GDM1 (cell line): ENCODE results near the gene SCN7A.
A peak's percentile ranks its signal among the peaks of the same experiment; 100 is the strongest.

ENCODE experiments used
- DNase-seq: peaks from one replicate; lab custom pipeline; 2025; lab: John Stamatoyannopoulos, UW

Gene SCN7A

GRCh38 chr2:166404831-166405568, 89.0 kb downstream of the SCN7A start:
- no peak for DNase-seq

- no peak for DNase-seq
Observed at GRCh38 chr2:166394245-166394644, 99.8 kb downstream of the SCN7A start.

GRCh38 chr2:166393008-166393407, 101.0 kb downstream of the SCN7A start:
- no peak for DNase-seq

GRCh38 chr2:166388481-166389070, 105.5 kb downstream of the SCN7A start:
- DNase-seq = no peak

GRCh38 chr2:166385313-166385712, 108.7 kb downstream of the SCN7A start:
- no peak for DNase-seq

- DNase-seq = no peak
Observed at GRCh38 chr2:166384774-166385173, 109.3 kb downstream of the SCN7A start.

DNA sequence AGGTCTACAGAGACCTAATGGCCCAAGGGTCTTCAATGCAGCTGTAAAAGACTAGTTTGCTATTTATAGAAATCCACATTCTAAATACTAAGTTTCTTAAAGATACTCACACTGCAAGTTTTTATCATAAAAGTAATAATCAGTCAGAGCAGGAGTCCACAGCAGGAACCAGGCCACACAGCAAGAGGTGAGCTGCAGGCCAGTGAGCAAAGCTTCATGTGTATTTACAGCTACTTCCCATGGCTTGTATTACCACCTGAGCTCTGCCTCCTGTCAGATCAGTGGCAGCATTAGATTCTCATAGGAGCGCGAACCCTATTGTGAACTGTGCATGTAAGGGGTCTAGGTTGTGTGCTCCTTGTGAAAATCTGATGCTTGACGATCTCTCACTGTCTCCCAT, 111.6 kb downstream of the SCN7A start:
- no peak for DNase-seq

DNA sequence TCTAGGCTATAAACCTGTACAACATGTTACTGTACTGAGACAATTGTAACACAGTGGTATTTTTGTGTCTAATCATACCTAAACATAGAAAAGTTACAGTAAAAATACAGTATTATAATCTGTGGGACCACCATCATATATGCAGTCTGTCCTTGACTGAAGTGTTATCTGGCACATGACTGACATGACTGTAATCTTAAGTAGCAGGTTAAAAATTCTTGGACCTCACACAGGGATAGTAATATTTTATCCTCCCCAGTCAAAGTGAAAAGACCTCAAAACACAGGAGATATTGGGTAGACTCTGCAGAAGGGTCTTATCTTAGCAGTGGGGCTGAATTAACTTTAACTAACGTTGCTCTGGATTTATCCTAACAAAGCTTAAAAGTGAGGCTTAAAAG, 113.4 kb downstream of the SCN7A start:
- DNase-seq = no peak

- DNase-seq = no peak
Observed at GRCh38 chr2:166376873-166377272, 117.2 kb downstream of the SCN7A start.

- DNase-seq = no peak
Observed at GRCh38 chr2:166376488-166376828, 117.6 kb downstream of the SCN7A start.

- no peak for DNase-seq
Observed at GRCh38 chr2:166375736-166376487, 118.1 kb downstream of the SCN7A start, which contains the start of gene SCN9A. Gene SCN9A (minus strand): TSS chr2:166375944. CDS start chr2:166311756, 64,188 bp downstream.

DNA sequence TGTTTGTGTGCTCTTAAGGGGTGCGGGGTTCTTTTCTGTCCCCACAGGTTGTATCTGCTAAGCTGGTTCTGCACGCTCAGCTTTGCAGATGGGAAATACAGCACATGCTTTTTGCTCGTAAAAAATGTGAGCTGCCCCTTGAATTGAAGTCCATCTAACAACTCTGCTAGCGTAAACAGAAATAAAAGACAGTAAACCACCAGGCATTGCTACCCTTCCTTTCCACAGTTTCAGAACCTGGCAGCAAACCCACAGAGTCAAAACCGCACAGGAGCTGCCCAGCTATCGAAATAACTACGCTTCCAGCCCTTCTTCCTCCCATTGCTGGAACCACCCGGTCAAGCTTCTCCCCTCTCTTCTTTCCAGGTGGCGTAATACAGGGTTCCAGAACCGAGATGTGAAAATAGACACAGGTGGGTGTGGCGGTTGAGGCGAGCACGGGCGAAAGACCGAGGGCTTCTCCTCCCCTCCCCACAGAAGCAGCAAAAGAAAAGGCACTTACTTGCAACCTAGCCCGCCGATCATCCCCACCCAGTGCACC, 118.8 kb downstream of the SCN7A start:
- DNase-seq = no peak

DNA sequence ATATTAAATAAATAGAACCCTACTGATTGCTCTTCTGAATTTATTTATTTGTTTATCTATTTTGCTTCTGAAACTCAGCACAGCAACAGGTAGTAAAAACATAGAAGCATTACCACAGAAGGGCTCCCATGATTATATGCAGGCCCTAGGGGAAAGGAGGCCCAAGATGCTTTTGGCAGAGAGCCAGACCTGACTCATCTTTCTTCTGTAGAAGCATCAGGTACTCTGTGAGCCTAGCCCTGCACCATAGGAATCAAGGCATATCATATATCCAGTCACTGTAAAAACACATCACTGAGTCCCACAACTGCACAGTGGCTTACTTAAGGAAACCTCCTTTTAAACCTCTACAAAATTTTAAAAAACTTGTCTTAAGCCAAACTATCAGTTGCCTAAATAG, 120.1 kb downstream of the SCN7A start:
- no peak for DNase-seq

- no peak for DNase-seq
Observed at GRCh38 chr2:166373539-166373938, 120.5 kb downstream of the SCN7A start.

- DNase-seq = no peak
Observed at GRCh38 chr2:166373105-166373504, 120.9 kb downstream of the SCN7A start.

DNA sequence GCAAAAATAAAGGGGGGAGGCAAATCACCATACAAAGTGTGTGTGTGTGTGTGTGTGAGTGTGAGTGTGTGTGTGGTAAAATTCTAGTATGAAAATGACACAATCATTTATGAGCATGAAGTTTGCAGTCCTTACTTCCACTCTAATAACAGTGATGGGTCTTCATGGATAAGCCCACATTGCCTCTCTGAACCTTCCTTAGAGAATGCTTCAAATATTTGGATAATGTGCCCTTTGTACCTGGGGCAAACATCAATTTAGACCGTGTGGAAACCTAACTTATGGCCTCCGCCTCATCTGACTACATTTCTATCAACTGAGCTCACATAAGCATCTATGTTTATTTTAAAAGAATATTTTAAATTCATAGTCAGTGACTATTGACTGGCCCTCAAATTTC, 122.0 kb downstream of the SCN7A start:
- DNase-seq = no peak

DNA sequence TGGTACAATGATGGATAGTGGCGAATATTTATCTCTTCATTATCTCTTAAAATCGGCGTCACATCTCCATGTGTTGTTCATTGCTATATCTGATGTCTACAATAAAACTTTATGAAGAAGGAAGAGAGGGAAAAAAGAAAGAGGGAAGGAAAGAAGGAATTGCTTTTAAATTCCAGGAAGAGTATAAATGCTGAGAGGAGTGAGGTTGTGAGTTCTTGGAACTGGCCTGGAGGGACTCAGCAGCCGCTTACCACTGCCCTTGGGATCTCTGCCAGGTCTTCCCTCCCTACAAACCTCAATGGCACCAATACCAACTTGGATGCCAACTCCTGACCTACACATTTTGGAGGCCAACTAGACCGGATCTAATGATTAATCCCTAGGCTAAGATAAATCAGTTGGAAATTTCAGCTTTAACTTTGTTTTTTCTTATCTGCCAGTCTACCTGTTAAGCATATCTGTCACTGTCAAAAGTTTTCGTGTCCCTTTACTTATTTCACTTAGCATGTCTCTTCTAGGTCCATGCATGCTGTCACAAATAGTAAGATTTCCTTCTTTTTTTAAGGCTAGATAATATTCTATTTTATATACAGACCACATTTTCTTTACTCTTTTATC, 128.1 kb downstream of the SCN7A start:
- no peak for DNase-seq

DNA sequence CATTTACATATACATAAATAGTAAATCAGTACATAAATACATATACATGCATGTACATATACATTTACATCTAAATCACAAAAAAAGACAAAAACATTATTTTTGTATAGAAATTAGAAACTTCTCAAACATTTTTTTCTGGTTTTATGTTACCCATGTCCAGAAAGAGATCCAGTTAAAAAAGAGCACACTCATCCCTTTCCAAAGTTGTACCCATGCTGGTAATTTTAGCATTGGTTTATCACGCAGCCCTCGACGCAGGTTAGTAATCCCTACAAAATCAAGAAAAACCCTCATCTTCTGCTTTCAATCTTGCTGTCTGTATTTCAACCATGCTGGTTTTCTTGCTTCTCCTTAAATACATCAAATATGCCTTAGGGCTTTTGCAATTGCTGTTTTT, 128.8 kb downstream of the SCN7A start:
- no peak for DNase-seq

DNA sequence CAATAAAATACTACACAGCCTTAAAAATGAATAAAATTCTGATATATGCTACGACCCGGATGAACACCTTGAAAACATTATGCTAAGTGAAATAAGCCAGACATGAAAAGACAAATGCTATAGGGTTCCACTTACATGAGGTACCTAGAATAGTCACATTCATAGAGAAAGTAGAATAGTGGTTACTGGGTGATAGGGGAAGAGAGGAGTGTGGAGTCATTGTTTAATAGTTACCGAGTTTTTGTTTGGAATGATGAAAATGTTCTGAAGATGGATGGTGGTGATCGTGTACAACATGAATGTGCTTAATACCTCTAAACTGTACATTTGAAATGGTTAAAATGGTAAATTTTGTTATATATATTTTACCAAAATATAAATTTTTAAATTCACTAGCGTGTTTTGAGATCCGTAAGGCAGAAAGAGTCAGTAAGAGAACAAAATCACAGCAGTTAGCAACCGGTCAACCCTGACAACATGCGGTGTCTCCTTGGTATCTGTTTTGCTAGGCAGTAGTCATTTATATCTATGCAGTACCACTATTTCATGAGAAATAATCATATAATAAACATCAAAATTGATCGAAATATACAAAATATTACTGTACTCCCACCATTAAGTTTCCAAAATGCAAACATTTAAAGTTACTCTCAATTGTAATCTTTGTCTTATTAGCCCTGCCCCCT, 129.4 kb downstream of the SCN7A start:
- no peak for DNase-seq

- DNase-seq = peak; percentile 5
Observed at GRCh38 chr2:166361351-166362153, 132.5 kb downstream of the SCN7A start.

GRCh38 chr2:166360906-166361305, 133.1 kb downstream of the SCN7A start:
- no peak for DNase-seq
